Measurements from ENCODE around the gene CNTF. TPM values are rescaled to one million over a fixed set of nuclear protein-coding genes. Genes with fewer than 3 reads are reported as not detected.

Gene CNTF
- total RNA-seq, 1 donor from 2014 or later: 1.6 TPM

GRCh38 chr11:58674609-58675008 is 52.1 kb downstream of the CNTF start:
- no peak overlapping the region for H3K27ac Mint-ChIP-seq (ENCODE audit: unreplicated experiment)
- H3K9me3 Mint-ChIP-seq (ENCODE audit: unreplicated experiment): no peaks in the 10 kb centered on the region
- TF ChIP-seq CTCF (IDR thresholded peaks at IDR 0.05): no peak
- H3K27me3 Mint-ChIP-seq (ENCODE audit: unreplicated experiment): peaks cover 31% of the 10 kb centered on the region
- no peak for DNase-seq (ENCODE audit: extremely low spot score, unreplicated experiment)
- no peaks in the 10 kb centered on the region for H3K4me1 Mint-ChIP-seq (ENCODE audit: unreplicated experiment)
- H3K36me3 Mint-ChIP-seq (ENCODE audit: unreplicated experiment): no peaks in the 10 kb centered on the region
- H3K4me3 Mint-ChIP-seq (ENCODE audit: unreplicated experiment): no peak overlapping the region

Other genes starting within 250 kb of the CNTF start
- not detected in 2 replicates for gene OR5B3, start 215.8 kb upstream of the CNTF start, total RNA-seq
- gene OR5B2, start 194.5 kb upstream of the CNTF start, total RNA-seq: not detected in 2 replicates
- not detected in 2 replicates for gene OR5B12, start 180.4 kb upstream of the CNTF start, total RNA-seq
- not detected in 2 replicates for gene OR5B21, start 114.6 kb upstream of the CNTF start, total RNA-seq
- gene LPXN, start 46.8 kb upstream of the CNTF start, total RNA-seq: 6.2 and 7.3 TPM in 2 replicates
- 55.4 and 56.7 TPM in 2 replicates for gene ZFP91, start 43.6 kb upstream of the CNTF start, total RNA-seq
- gene GLYAT, start 109.3 kb downstream of the CNTF start, total RNA-seq: not detected in 2 replicates
- 0.24 TPM in 1 of 2 replicates, not detected in the other for gene GLYATL2, start 222.0 kb downstream of the CNTF start, total RNA-seq